ENCODE results near the gene LRIG2.

DNA sequence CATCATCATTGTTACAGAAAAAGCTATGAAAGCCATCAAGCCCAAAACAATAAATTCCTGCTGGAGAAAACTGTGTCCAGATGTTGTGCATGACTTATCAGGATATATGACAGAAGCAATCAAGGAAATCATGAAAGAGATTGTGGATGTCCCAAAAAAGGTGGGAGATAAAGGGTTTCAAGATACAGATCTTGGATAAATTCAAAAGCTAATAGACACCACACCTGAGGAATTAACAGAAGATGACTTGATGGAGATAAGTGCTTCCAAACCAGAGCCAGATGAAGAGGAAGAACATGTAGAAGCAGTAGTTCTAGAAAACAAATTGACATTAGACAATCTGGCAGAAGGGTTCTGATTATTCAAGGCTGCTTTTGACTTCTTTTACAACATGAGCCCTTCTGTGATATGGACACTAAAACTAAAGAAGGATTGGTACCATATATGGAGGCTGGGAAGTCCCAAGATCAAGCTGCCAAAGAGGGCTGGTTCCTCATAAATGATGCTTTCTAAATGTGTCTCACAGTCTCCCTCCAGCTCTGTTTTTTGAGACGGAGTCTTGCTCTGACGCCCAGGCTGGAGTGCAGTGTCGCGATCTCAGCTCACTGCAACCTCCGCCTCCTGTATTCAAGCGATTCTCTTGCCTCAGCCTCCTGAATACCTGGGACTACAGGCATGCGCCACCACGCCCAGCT lies 32.1 kb upstream of the LRIG2 start:
- TF ChIP-seq, protein P1, sequence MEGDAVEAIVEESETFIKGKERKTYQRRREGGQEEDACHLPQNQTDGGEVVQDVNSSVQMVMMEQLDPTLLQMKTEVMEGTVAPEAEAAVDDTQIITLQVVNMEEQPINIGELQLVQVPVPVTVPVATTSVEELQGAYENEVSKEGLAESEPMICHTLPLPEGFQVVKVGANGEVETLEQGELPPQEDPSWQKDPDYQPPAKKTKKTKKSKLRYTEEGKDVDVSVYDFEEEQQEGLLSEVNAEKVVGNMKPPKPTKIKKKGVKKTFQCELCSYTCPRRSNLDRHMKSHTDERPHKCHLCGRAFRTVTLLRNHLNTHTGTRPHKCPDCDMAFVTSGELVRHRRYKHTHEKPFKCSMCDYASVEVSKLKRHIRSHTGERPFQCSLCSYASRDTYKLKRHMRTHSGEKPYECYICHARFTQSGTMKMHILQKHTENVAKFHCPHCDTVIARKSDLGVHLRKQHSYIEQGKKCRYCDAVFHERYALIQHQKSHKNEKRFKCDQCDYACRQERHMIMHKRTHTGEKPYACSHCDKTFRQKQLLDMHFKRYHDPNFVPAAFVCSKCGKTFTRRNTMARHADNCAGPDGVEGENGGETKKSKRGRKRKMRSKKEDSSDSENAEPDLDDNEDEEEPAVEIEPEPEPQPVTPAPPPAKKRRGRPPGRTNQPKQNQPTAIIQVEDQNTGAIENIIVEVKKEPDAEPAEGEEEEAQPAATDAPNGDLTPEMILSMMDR (conservative IDR thresholded peaks at IDR 0.05; ENCODE audit: low read depth, low read length): no peak
- no peak for TF ChIP-seq EZH2 (IDR thresholded peaks at IDR 0.05; ENCODE audit: borderline replicate concordance, low read depth, low read length, poor library complexity, severe bottlenecking)

Data from A673 (cell line).